Suprapubic skin (tissue), 3 donors: ENCODE results near the gene SPTY2D1.

Source experiments
- EP300 ChIP-seq: sonication (generic); formaldehyde crosslinking; IDR thresholded peaks from one replicate; pipeline ENCODE4 v1.6.1; 2017; ENCODE audit warnings: antibody characterized with exemption
- POLR2A ChIP-seq, 2 donors: fragments of 450-650 bp; IDR thresholded peaks; one replicate each; pipeline ENCODE4 v1.6.1; 2017; ENCODE audit warnings: antibody characterized with exemption in 2 of 2, mild to moderate bottlenecking in 2 of 2, moderate library complexity in 2 of 2
- TF ChIP-seq, protein P1 (sequence below), 2 donors: fragments of 200-600 bp in 1 of 2; fragments of 450-650 bp in 1 of 2; sonication (generic) in 1 of 2; IDR thresholded peaks; one replicate each; pipeline ENCODE4 v1.5.1; 2016 to 2019; ENCODE audit warnings: antibody characterized with exemption in 2 of 2, mild to moderate bottlenecking in 1 of 2, moderate library complexity in 1 of 2

DNA sequence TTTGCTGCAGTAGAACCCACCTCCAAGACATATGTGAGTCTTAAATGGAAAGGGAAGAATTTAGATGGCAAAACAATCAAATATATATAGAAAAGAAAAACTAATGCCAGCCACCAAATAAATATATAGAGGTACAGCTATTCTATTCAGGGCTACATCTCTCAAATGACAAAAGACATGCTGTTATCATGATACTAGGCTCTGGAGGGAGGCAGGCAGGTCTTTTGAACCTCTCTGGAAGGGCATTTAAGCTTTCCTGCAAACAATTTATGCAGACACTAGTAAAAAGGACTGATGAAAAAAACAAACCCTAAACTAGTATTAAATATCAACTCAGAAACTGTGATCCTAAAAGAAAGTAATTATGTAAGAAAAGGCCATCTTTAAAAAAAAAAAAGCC lies 70.0 kb downstream of the SPTY2D1 start:
- TF ChIP-seq, protein P1, sequence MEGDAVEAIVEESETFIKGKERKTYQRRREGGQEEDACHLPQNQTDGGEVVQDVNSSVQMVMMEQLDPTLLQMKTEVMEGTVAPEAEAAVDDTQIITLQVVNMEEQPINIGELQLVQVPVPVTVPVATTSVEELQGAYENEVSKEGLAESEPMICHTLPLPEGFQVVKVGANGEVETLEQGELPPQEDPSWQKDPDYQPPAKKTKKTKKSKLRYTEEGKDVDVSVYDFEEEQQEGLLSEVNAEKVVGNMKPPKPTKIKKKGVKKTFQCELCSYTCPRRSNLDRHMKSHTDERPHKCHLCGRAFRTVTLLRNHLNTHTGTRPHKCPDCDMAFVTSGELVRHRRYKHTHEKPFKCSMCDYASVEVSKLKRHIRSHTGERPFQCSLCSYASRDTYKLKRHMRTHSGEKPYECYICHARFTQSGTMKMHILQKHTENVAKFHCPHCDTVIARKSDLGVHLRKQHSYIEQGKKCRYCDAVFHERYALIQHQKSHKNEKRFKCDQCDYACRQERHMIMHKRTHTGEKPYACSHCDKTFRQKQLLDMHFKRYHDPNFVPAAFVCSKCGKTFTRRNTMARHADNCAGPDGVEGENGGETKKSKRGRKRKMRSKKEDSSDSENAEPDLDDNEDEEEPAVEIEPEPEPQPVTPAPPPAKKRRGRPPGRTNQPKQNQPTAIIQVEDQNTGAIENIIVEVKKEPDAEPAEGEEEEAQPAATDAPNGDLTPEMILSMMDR (IDR thresholded peaks at IDR 0.05) = no peak
- TF ChIP-seq EP300 (no peak), POLR2A (IDR thresholded peaks at IDR 0.05) (no peak)
